H1 (cell line): ENCODE results near the gene TSFM. TPM values are rescaled to one million over a fixed set of nuclear protein-coding genes. Genes with fewer than 3 reads are reported as not detected.

Source experiments
- ASH2L ChIP-seq: fragments of 200-600, 300-600 bp; sonication (generic); IDR thresholded peaks from one replicate; pipeline ENCODE4 v1.7.1; 2017; ENCODE audit warnings: low read length
- RBBP5 ChIP-seq: IDR thresholded peaks from 2 replicates; pipeline ENCODE4 v1.7.1; 2012; ENCODE audit warnings: low read depth, mild to moderate bottlenecking, inconsistent platforms, low read length, moderate library complexity, borderline replicate concordance
- RXRA ChIP-seq: IDR thresholded peaks from 2 replicates; pipeline ENCODE4 v1.6.1; 2011; ENCODE audit warnings: low read depth, mild to moderate bottlenecking, low read length, moderate library complexity; ENCODE audit not compliant: insufficient read depth
- SAP30 ChIP-seq: fragments of 300-600 bp; sonication (generic); IDR thresholded peaks from 2 replicates; pipeline ENCODE4 v1.7.1; 2012; ENCODE audit warnings: low read length, moderate library complexity, mild to moderate bottlenecking, inconsistent platforms; ENCODE audit not compliant: insufficient read depth, insufficient replicate concordance
- SP1 ChIP-seq: IDR thresholded peaks from 2 replicates; pipeline ENCODE4 v1.6.1; 2011; ENCODE audit warnings: low read depth, low read length
- polyA plus RNA-seq, 7 experiments: library from polyadenylated mRNA; depleted of rRNA in 3 of 7; stranded (reverse) in 5 of 7; unstranded in 2 of 7; fragments of >200 nt in 5 of 7; fragments of 200-250 nt in 2 of 7; gene quantifications; 1 replicate in 5 of 7; 2 replicates in 1 of 7; 4 replicates in 1 of 7; pipeline versions ENCODE4 v1.2.1 to v1.2.3, GENCODE V29; 2011 to 2013; ENCODE audit warnings: missing spikeins in 2 of 7, mixed read lengths in 2 of 7
- total RNA-seq: library from RNA; stranded (reverse); fragmentation: NEBNext Ultra II Directional; extraction: Animal tissue kit (Norgen Biotek cat#: 25700); gene quantifications from 2 replicates; pipeline ENCODE4 v1.2.1, GENCODE V29; 2021

The TSFM gene
- total and polyA plus RNA-seq, 2 of the 8 experiments (the other 6 are each of a cell fraction or from before 2014, with no cell fraction given), result 17.4 to 49.8 TPM

- TF ChIP-seq SAP30 (no peak), SP1 (0 out of 2 replicates have a peak, but pooled peaks have one; percentile 28), RBBP5 (no peak; the same call in 1 of the 2 replicates), RXRA (no peak), ASH2L (peak; percentile 84)
- TF ChIP-seq, all 59 proteins: peak for 18
These were observed 17.4 kb upstream of the TSFM start (continued) for GRCh38 chr12:57765003-57765697.
